Esophagus muscularis mucosa (tissue), 3 donors: Measurements from ENCODE around the gene HACD2.

Experiments
- CTCF ChIP-seq, 3 experiments: fragments of 200-600 bp in 2 of 3; fragments of 450-650 bp in 1 of 3; sonication (generic) in 2 of 3; IDR thresholded peaks; one replicate each; pipeline ENCODE4 v1.5.1; 2017 to 2019; ENCODE audit warnings: antibody characterized with exemption in 3 of 3, mild to moderate bottlenecking in 2 of 3, moderate library complexity in 1 of 3
- POLR2A ChIP-seq: fragments of 450-650 bp; IDR thresholded peaks from one replicate; pipeline ENCODE4 v1.6.1; 2017; ENCODE audit warnings: antibody characterized with exemption, moderate library complexity, mild to moderate bottlenecking, low read depth

- TF ChIP-seq CTCF (IDR thresholded peaks at IDR 0.05) (no peak), POLR2A (no peak)
Observed at GRCh38 chr3:123622766-123623165, 37.9 kb upstream of the HACD2 start.
